ENCODE measurements around the gene C5. TPM values are rescaled to one million over a fixed set of nuclear protein-coding genes. Genes with fewer than 3 reads are reported as not detected.

The C5 gene
- total RNA-seq, 1 experiment from 2014 or later, result 0.66 TPM

DNA sequence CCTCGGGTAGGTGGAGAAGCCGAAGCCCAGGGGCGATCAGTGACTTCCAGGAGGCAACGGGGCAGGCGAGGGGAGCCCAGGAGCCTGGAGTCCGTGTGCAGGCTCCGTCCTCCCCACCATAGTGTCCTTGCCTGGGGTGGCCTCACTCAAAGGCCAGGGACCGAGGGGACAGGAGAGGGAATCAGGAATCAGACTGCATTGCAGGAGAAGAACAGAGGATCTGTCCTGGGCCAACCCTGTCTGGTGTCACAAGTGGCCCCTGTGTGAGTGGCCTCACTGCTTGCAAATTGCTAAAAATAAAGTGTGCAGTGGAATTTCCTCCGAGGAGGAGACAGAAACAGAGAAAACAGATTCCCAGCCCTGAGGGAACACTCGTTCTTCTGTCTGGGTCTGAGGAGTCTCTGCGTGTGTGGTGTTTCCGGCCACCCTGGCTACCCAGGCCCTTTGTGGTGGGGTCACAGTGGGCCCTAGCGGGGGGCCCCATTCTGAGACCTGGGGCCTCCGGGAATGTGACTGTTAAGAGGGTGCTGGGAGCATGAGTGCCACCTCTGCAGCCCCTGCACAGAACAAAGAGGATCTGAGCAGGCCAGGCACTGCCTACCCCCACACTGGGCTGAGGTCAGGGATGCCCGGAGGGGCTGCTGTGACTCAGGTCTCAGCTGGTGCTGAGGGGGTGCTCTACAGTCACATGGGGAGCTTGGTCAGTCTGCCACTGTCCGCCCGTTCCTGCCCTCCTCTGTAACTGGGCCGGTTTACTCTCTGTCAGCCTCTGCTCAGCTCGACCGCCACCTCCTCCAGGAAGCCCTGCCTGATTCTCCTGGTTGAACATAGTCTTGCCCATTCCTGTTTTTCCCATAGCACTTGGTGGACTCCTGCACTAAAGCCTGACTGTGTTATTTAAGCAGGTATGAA is 130.9 kb downstream of the C5 start (continued):
- no peak for TF ChIP-seq ATF3 (IDR thresholded peaks at IDR 0.05)
- no peak for TF ChIP-seq CBX3 (IDR thresholded peaks at IDR 0.05; ENCODE audit: low read depth)
- no peak for TF ChIP-seq ZFX (IDR thresholded peaks at IDR 0.05)
- TF ChIP-seq ZBTB33 (IDR thresholded peaks at IDR 0.05; ENCODE audit: extremely low read depth, insufficient replicate concordance, low read length), result no peak
- TF ChIP-seq JUND (IDR thresholded peaks at IDR 0.05), result no peak

- TF ChIP-seq POLR2A (IDR thresholded peaks at IDR 0.05; ENCODE audit: borderline replicate concordance, extremely low read depth, insufficient read depth, insufficient read length) (no peak), ZNF274 (IDR thresholded peaks at IDR 0.05; ENCODE audit: low read depth, low read length) (no peak), EGR1 (IDR thresholded peaks at IDR 0.05; ENCODE audit: low read depth) (no peak), ZBTB33 (IDR thresholded peaks at IDR 0.05; ENCODE audit: extremely low read depth, insufficient replicate concordance, low read length) (no peak), ZFX (IDR thresholded peaks at IDR 0.05) (no peak), JUND (IDR thresholded peaks at IDR 0.05) (no peak), CBX3 (IDR thresholded peaks at IDR 0.05; ENCODE audit: low read depth) (no peak), EZH2phosphoT487 (IDR thresholded peaks at IDR 0.05; ENCODE audit: borderline replicate concordance) (no peak), FOSL1 (IDR thresholded peaks at IDR 0.05; ENCODE audit: low read depth) (no peak), SRF (IDR thresholded peaks at IDR 0.05; ENCODE audit: low read depth) (no peak)
- H3K4me2 ChIP-seq (ENCODE audit: low read length), result no peak overlapping the region
- H3K9ac ChIP-seq (ENCODE audit: low read length), result no peak overlapping the region
- no peak overlapping the region for H3K27ac ChIP-seq (ENCODE audit: low read depth, low read length)
- DNase-seq (ENCODE audit: low read depth, low spot score), result no peak
- no peaks in the 10 kb centered on the region for H4K20me1 ChIP-seq (ENCODE audit: insufficient read depth)
- no peaks in the 10 kb centered on the region for H3K9me3 ChIP-seq (ENCODE audit: control insufficient read depth in 1 of 2, insufficient read depth in 1 of 2, low read depth in 1 of 2, low read length in 2 of 2)
- no peaks in the 10 kb centered on the region for H3K79me2 ChIP-seq (ENCODE audit: insufficient read depth, low read length)
- BruUV-seq (replicated peaks), result no TSS peak
- ChIA-PET CTCF (no interaction called here), RAD21 (ENCODE audit: low non-redundant PET in 1 of 2, low total read pairs in 2 of 2, uncharacterized antibody in 2 of 2, unreplicated experiment in 2 of 2) (no interaction called here), POLR2A (no interaction called here)
- intact Hi-C loops (cut with micrococcal nuclease), result no loop called here
- H3K36me3 ChIP-seq (ENCODE audit: control insufficient read depth in 1 of 2, insufficient read depth in 2 of 2, low read length in 2 of 2), result no peaks in the 10 kb centered on the region
- H2AFZ ChIP-seq (ENCODE audit: low read depth, low read length, poor library complexity, severe bottlenecking), result no peak overlapping the region
- ATAC-seq, result no peak
- H3K27me3 ChIP-seq (ENCODE audit: insufficient read depth, low read length), result no peaks in the 10 kb centered on the region
- no peak overlapping the region for H3K4me3 ChIP-seq (replicated peaks in 1 of 2; ENCODE audit: low read depth in 1 of 2, low read length in 2 of 2)
- no peaks in the 10 kb centered on the region for H3K4me1 ChIP-seq (ENCODE audit: control insufficient read depth in 1 of 2, insufficient read depth in 2 of 2, low read length in 2 of 2)
- H3K9me2 ChIP-seq (ENCODE audit: insufficient read depth), result no peaks in the 10 kb centered on the region
Observed at GRCh38 chr9:120917929-120918762, 131.9 kb downstream of the C5 start.

All from HCT116 (cell line).